ENCODE data around the gene SPARC.

SPARC gene

DNA sequence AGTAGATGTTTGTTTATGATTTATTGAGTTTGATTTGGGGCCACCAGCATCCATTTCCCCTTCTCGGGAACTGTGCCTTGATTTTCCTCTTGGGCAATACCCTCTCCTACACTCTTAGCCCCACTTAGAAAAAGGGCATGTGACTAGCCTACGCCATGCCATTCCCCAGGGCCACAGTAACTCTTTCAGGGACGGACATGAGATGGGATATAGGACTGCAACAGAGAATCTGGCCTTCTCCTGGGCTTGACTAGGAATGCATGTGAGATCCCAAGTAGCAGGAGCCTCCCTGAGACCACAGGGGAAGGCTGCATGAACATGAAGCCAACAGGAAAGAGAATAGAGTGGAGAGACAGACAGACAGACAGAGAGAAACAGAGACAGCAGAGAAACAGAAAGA is 30.7 kb upstream of the SPARC start:
- TF ChIP-seq, protein P1, sequence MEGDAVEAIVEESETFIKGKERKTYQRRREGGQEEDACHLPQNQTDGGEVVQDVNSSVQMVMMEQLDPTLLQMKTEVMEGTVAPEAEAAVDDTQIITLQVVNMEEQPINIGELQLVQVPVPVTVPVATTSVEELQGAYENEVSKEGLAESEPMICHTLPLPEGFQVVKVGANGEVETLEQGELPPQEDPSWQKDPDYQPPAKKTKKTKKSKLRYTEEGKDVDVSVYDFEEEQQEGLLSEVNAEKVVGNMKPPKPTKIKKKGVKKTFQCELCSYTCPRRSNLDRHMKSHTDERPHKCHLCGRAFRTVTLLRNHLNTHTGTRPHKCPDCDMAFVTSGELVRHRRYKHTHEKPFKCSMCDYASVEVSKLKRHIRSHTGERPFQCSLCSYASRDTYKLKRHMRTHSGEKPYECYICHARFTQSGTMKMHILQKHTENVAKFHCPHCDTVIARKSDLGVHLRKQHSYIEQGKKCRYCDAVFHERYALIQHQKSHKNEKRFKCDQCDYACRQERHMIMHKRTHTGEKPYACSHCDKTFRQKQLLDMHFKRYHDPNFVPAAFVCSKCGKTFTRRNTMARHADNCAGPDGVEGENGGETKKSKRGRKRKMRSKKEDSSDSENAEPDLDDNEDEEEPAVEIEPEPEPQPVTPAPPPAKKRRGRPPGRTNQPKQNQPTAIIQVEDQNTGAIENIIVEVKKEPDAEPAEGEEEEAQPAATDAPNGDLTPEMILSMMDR (IDR thresholded peaks at IDR 0.05; ENCODE audit: borderline replicate concordance, insufficient read depth, low read depth, low read length): no peak
- H3K4me3 ChIP-seq (ENCODE audit: low read depth, low read length): no peak overlapping the region

DNA sequence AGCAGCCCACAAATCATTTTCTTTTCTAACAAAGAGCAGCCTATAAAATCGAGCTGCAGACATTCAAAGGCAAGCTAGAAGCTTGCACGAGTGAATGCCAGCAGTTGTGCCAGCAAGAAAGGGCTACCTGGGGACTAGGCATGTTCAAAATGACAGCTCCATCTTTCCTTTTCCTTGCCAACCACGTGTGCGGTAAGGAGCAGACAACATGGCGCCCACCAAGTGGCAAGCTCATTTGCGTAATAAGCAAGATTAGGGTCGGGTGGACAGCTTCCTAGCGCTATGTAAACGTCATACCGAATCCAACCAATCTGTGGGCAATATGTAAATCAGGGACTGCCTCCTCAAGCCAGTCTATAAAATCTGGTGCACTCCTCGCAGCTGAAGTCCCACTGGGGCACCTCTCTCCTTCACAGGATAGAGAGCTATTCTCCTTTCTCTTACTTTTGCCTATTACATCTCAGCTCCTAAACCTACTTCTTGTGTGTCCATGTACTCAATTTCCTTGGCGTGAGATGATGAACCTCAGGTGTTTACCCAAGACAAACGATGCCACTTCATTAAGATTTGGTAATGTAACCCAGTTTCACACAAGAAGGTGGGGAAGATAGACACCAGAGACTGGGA is 22.5 kb upstream of the SPARC start:
- TF ChIP-seq, protein P1 (IDR thresholded peaks at IDR 0.05; ENCODE audit: borderline replicate concordance, insufficient read depth, low read depth, low read length): no peak
- H3K4me3 ChIP-seq (ENCODE audit: low read depth, low read length): no peak overlapping the region

DNA sequence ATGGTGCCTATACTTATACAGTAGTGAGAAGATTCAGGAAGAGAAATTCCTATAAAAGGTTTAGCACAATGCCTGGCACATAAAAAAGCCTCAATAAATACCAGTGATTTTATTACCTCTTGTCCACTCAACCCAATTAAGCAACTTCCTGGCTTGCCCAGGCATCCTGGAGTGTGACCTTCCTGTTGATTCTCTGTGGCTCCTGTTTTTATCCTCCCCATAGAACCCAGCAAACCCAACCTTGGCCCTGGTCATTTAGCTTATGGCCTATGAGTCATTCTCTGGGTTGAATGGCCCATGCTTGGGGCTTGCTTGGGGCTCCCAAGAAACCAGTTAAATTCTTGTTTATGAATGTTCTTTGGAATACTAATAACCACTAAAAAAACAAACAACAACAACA is 21.4 kb upstream of the SPARC start:
- H3K4me3 ChIP-seq (ENCODE audit: low read depth, low read length): no peak overlapping the region
- TF ChIP-seq, protein P1 (IDR thresholded peaks at IDR 0.05; ENCODE audit: borderline replicate concordance, insufficient read depth, low read depth, low read length): no peak

DNA sequence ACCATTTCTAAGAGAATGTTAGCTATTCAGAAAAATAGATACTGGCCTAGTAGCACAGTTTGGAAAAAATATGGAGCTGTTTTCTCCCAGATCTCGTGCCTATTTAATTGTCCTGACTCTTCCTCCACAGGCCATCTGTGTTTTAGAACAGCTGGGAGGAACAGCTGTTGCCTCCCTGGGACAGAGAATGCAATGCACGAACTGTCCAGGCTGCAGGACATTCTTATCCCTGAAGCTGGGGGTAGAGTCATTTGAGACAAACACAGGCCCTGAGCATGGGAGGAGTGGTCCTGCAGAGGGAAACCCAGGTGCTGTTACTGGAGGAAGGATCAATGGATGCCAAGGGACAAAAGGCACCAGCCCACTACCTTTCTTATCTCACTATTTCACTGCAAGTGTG is 20.9 kb upstream of the SPARC start:
- H3K4me3 ChIP-seq (ENCODE audit: low read depth, low read length): no peak overlapping the region
- TF ChIP-seq, protein P1 (IDR thresholded peaks at IDR 0.05; ENCODE audit: borderline replicate concordance, insufficient read depth, low read depth, low read length): no peak

- TF ChIP-seq, protein P1 (IDR thresholded peaks at IDR 0.05; ENCODE audit: borderline replicate concordance, insufficient read depth, low read depth, low read length): no peak
- H3K4me3 ChIP-seq (ENCODE audit: low read depth, low read length): no peak overlapping the region
These were observed 20.2 kb upstream of the SPARC start for GRCh38 chr5:151706906-151707305.

DNA sequence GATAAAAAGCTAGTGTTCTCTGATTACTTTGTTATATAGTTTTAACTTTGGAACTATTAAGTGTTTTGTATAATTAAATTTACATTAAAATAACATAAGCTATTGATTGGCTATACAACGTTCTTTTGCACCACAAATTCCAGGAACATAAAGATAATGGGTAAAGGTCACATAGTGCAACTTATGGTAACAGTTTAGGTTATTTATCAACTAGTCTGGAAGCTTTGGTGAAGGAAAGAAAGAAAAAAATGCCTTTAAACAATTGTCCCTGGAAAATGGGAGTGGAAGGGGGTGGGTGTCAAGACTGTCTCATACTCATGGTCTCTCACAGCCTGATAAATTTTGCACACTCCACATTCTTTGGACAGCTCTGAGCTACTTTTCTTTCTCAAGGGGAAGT is 17.1 kb upstream of the SPARC start:
- H3K4me3 ChIP-seq (ENCODE audit: low read depth, low read length): no peak overlapping the region
- TF ChIP-seq, protein P1 (IDR thresholded peaks at IDR 0.05; ENCODE audit: borderline replicate concordance, insufficient read depth, low read depth, low read length): no peak

GRCh38 chr5:151703227-151703626 is 16.5 kb upstream of the SPARC start:
- TF ChIP-seq, protein P1 (IDR thresholded peaks at IDR 0.05; ENCODE audit: borderline replicate concordance, insufficient read depth, low read depth, low read length): no peak
- H3K4me3 ChIP-seq (ENCODE audit: low read depth, low read length): no peak overlapping the region
